GM19452 (cell line): ENCODE data around the gene FOXG1.
A peak's percentile ranks its signal among the peaks of the same experiment; 100 is the strongest.

Source experiments
- ATAC-seq: cut with Tn5 transposase; IDR thresholded peaks from one replicate; pipeline ENCODE4 v1.9.1; 2021; ENCODE audit not compliant: unreplicated experiment

The FOXG1 gene

GRCh38 chr14:28766469-28766955 is at the start of gene FOXG1:
TSS of gene FOXG1 (plus strand) at chr14:28766787. CDS start at chr14:28767280, 493 bp downstream.
- ATAC-seq, result no peak

- no peak for ATAC-seq
These were observed 47.5 kb upstream of the FOXG1 start for GRCh38 chr14:28719130-28719529.

- ATAC-seq, result no peak
These were observed 35.2 kb upstream of the FOXG1 start for GRCh38 chr14:28731358-28731757.

DNA sequence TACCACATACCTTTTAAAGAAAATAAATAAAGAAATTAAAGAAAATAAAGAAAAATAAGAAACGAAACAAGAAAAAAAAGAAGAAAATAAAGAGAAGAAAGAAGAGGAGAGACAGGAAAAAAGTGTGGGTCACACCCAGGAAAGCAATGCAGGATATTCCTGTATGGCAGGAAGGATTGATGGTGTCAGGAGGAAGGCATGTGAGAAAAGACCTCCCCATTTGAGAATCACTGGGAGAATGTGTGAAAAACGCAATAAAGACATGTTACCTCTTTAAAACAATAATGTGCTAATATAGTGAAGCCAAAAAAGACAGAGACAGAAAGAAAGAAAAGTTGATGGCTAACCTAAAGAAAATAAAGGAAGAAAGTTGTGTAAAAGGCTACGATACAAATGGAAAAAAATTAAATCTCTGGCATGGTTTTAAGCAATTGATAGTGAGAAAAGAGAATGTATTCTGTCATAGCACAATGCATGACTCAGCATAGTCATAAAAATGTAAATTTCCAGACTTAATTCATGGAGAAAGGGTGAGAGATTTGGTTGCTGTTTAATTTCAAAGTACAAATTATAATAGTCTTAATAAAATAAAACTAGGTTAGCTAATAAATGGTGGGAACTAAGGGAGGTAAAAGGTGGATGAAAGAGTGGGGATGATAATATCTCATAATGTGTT is 24.3 kb upstream of the FOXG1 start:
- no peak for ATAC-seq

GRCh38 chr14:28744126-28744525 is 22.5 kb upstream of the FOXG1 start:
- no peak for ATAC-seq

- no peak for ATAC-seq
These were observed 21.4 kb upstream of the FOXG1 start for GRCh38 chr14:28745176-28745575.

- ATAC-seq, result no peak
These were observed 20.3 kb upstream of the FOXG1 start for GRCh38 chr14:28746247-28746646.

- ATAC-seq, result peak; percentile 74
These were observed 15.0 kb upstream of the FOXG1 start for GRCh38 chr14:28751467-28752058.

GRCh38 chr14:28754209-28754985 is 12.2 kb upstream of the FOXG1 start:
- ATAC-seq, result no peak

DNA sequence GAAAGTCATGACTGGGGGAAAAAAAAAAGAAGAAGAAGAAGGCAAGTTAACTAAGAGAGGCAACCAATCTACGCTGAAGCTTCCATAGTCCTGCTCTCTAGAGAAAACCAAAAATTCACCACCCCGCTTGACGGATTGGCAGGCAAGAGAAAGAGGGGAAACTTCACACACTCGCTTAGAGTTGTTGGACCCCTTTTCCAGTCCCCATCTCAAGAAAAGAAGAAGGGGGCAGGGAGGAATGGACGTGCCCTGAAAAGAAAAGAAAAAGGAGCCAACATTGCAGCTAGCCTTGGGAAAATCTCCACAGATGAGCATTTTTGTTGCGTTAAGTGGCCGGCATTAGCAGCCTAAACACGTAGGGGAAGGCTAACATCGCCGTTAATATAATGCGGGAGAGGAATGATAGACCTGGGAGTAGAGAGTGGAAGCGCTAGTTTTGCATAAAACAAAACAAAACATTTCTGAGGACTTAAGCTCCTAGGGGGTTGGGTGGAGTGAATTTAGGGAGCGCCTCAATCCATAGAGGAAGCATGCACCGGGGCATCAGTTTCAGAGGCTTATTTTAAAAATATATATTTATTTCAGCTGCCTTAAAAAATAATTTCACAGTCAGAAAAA is 11.3 kb upstream of the FOXG1 start:
- no peak for ATAC-seq

DNA sequence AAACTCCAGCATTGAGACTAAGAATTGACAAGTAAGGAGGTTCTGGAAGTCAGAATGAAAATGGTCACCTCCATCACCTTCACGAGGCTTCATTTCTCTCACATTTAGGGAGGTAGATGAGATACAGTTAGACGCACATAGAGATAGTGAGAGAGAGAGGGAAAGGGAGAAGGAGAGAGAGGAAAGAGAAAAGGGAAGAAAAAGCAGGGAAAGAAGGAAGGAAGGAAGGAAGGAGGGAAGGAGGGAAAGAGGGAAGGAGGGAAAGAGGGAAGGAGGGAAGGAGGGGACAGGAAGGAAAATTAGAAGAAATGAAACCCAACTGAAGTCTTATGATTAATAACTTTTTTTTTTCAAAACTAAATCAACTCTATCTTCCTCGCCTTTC is 10.7 kb upstream of the FOXG1 start:
- no peak for ATAC-seq

DNA sequence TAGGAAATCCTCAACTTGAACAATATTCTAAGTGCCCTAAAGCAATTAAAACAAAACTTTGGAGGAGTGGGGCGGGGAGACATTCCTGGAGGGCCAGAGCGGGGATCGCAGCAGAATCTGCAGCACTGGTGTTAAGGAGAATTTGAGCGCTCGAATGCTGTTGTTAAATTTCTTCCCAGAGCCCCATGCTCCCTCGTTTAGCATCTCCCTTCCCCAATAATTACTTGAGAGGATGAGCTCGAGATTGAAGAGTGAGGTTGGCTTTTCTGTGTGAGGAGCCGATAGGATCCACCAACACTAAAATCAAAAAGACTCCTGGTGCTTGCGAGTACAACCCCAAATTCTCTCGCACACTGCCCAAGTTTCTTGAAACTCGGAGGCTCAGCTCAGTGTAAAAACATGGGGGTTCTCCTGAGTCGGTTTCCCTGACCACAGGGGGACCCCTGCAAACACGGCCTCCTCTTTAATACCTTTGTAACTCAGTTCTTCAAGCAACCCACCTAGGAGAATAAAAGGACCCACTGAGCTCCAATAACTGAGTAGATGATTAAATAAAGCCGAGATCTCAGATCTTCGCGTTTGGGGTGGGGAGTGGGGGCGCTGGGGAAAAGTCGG is 10.2 kb upstream of the FOXG1 start:
- no peak for ATAC-seq

DNA sequence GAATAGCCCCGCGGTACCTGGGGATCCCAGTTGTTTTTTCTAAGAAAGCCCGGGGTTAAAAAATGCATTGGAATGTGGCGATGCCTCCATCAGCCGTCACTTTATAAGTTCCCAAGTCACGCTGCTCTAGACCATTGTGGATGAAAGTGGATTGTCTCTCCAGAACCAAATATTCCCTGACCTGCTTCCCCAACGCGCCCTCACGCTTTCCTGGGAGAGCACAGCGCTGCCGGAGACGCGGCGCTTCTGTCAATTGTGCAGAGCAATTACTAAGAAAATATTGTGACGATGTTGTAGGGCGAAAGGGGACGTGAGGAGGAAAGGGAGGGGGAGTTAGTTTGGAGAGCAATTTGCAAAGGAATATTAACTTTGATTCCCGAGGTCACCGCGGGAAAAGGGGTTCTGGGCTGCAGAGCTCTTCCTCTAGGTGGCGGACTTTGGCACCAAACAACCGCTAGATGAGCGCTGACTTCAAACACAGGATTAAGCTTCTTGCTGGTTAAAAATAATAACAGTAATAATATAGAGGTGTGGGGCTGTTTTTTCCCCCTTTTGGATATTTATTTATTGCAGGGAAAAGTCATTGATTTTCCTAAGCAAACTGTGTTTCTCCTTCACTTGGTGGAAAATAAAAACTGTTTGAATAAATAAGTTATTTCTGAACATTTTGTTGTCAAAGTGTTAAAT is 9.6 kb upstream of the FOXG1 start:
- no peak for ATAC-seq

GRCh38 chr14:28757786-28758185 is 8.8 kb upstream of the FOXG1 start:
- ATAC-seq, result no peak

DNA sequence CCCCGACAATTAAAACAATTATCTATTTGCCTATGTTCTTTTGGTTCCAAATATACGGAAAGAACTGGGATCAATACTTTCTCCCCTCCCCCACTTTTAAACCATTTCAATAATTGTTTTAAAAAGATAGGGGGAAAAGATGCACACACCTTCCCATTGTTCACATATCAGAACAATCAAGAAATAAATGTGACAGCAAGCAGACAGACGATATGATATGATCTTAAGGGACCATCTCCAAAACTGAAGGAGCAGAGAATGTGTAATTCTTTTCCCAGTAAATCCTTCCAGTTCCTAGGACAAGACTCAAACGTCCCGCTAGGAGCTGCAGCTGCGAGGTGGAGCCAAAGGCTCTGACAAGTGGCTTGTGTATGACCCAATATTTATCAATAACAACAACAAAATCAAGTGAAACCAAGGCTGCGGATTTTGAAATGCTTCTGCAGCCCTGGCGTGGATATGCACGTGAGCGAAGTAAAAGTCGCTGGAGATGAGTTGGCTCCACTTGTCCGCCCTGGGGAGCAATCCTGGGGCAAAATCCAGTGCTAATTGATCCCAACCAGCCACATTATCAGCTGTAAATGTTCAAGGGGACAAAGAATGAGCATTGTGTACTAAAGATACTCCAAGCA is 8.2 kb upstream of the FOXG1 start:
- ATAC-seq, result no peak

GRCh38 chr14:28758885-28759652 is 7.5 kb upstream of the FOXG1 start:
- no peak for ATAC-seq

- ATAC-seq, result no peak
These were observed 6.8 kb upstream of the FOXG1 start for GRCh38 chr14:28759653-28760313.

GRCh38 chr14:28760431-28760996 is 6.1 kb upstream of the FOXG1 start:
- no peak for ATAC-seq
